Loucy (cell line): Measurements from ENCODE around the gene ATP11A.

Experiments
- H2AFZ ChIP-seq: fragments of 200-600 bp; sonication (generic); 2 replicates; pipeline ENCODE4 v1.6.0; 2016; ENCODE audit warnings: antibody characterized with exemption, mild to moderate bottlenecking, low read length, moderate library complexity
- H3F3A ChIP-seq: fragments of 200-600 bp; 2 replicates; pipeline ENCODE4 v1.6.0; 2016; ENCODE audit warnings: antibody characterized with exemption, low read depth, mild to moderate bottlenecking
- H3K27me3 ChIP-seq: fragments of 200-600 bp; sonication (generic); 2 replicates; pipeline ENCODE4 v1.6.1; 2014; ENCODE audit warnings: low read length, mild to moderate bottlenecking; ENCODE audit not compliant: insufficient read depth, poor library complexity, severe bottlenecking
- H3K36me3 ChIP-seq: fragments of 200-600 bp; sonication (generic); 2 replicates; pipeline ENCODE4 v1.6.1; 2016; ENCODE audit warnings: low read length; ENCODE audit not compliant: insufficient read depth
- H3K4me1 ChIP-seq: fragments of 200-600 bp; sonication (generic); 2 replicates; pipeline ENCODE4 v1.5.1; 2014; ENCODE audit warnings: low read length, mild to moderate bottlenecking; ENCODE audit not compliant: insufficient read depth, poor library complexity, severe bottlenecking
- H3K4me2 ChIP-seq: fragments of 200-600 bp; sonication (generic); 2 replicates; pipeline ENCODE4 v1.6.0; 2014; ENCODE audit warnings: antibody characterized with exemption, low read length, low read depth, mild to moderate bottlenecking; ENCODE audit not compliant: poor library complexity, severe bottlenecking
- H3K4me3 ChIP-seq: fragments of 200-600 bp; sonication (generic); 2 replicates; pipeline ENCODE4 v1.5.1; 2014; ENCODE audit warnings: low read length, mild to moderate bottlenecking, mixed read lengths; ENCODE audit not compliant: poor library complexity, severe bottlenecking
- H3K79me2 ChIP-seq: fragments of 200-600 bp; sonication (generic); 2 replicates; pipeline ENCODE4 v1.6.1; 2014; ENCODE audit warnings: low read length; ENCODE audit not compliant: insufficient read depth
- H3K9ac ChIP-seq: fragments of 200-600 bp; sonication (generic); 2 replicates; pipeline ENCODE4 v1.6.0; 2014; ENCODE audit warnings: mild to moderate bottlenecking, low read depth, low read length, moderate library complexity; ENCODE audit not compliant: poor library complexity, severe bottlenecking
- H3K9me2 ChIP-seq: fragments of 200-600 bp; sonication (generic); replicated peaks from 2 replicates; pipeline ENCODE4 v1.6.1; 2016; ENCODE audit warnings: low read depth, low read length, mixed read lengths
- H3K9me3 ChIP-seq: fragments of 200-600 bp; sonication (generic); 2 replicates; pipeline ENCODE4 v1.6.1; 2014; ENCODE audit warnings: mild to moderate bottlenecking, antibody characterized with exemption, low read length, low read depth; ENCODE audit not compliant: insufficient read depth
- H4K20me1 ChIP-seq: fragments of 200-600 bp; sonication (generic); 2 replicates; pipeline ENCODE4 v1.6.0; 2014; ENCODE audit warnings: antibody characterized with exemption, low read length, mild to moderate bottlenecking; ENCODE audit not compliant: insufficient read depth, poor library complexity, severe bottlenecking
- CTCF ChIP-seq: fragments of 200-600 bp; sonication (generic); conservative IDR thresholded peaks from 2 replicates; pipeline ENCODE4 v1.5.1; 2014; ENCODE audit warnings: mild to moderate bottlenecking, antibody characterized with exemption, low read length
- EZH2phosphoT487 ChIP-seq: fragments of 200-600 bp; IDR thresholded peaks from 2 replicates; pipeline ENCODE4 v1.6.1; 2018; ENCODE audit warnings: antibody characterized with exemption, mild to moderate bottlenecking, moderate library complexity, borderline replicate concordance

ATP11A gene

GRCh38 chr13:112742583-112742982, 52.7 kb downstream of the ATP11A start:
- no peaks in the 10 kb centered on the region for H4K20me1 ChIP-seq
- H3K9ac ChIP-seq, result no peak overlapping the region

GRCh38 chr13:112743451-112744167, 53.8 kb downstream of the ATP11A start:
- Histone ChIP-seq H3K36me3 (no peaks in the 10 kb centered on the region), H3K9ac (no peak overlapping the region), H4K20me1 (no peaks in the 10 kb centered on the region), H3F3A (no peaks in the 10 kb centered on the region), H3K4me2 (no peak overlapping the region), H2AFZ (no peak overlapping the region), H3K79me2 (peaks cover 5% of the 10 kb centered on the region; the same call in 1 of the 2 replicates), H3K4me3 (no peak overlapping the region), H3K27me3 (no peaks in the 10 kb centered on the region), H3K9me3 (no peaks in the 10 kb centered on the region), H3K9me2 (no peaks in the 10 kb centered on the region), H3K4me1 (no peaks in the 10 kb centered on the region)
- TF ChIP-seq EZH2phosphoT487 (no peak), CTCF (no peak)

More at GRCh38 chr13:112742583-112742982, 52.7 kb downstream of the ATP11A start:
- Histone ChIP-seq H3K9me2 (no peaks in the 10 kb centered on the region), H3K4me2 (no peak overlapping the region), H2AFZ (no peak overlapping the region), H3K79me2 (peaks cover 5% of the 10 kb centered on the region; the same call in 1 of the 2 replicates), H3F3A (no peaks in the 10 kb centered on the region), H3K4me1 (no peaks in the 10 kb centered on the region), H3K9me3 (no peaks in the 10 kb centered on the region), H3K36me3 (no peaks in the 10 kb centered on the region), H3K4me3 (no peak overlapping the region), H3K27me3 (no peaks in the 10 kb centered on the region)
- TF ChIP-seq EZH2phosphoT487 (no peak), CTCF (no peak)

- H4K20me1 ChIP-seq, result no peaks in the 10 kb centered on the region
- H3K4me1 ChIP-seq, result no peaks in the 10 kb centered on the region
- no peaks in the 10 kb centered on the region for H3K36me3 ChIP-seq
- no peak for TF ChIP-seq EZH2phosphoT487
- no peak for TF ChIP-seq CTCF
- no peaks in the 10 kb centered on the region for H3K27me3 ChIP-seq
- H3K9me2 ChIP-seq, result no peaks in the 10 kb centered on the region
- no peaks in the 10 kb centered on the region for H3K9me3 ChIP-seq
- no peak overlapping the region for H3K9ac ChIP-seq
- no peaks in the 10 kb centered on the region for H3F3A ChIP-seq
- no peak overlapping the region for H3K4me2 ChIP-seq
- H2AFZ ChIP-seq, result no peak overlapping the region
- H3K79me2 ChIP-seq, result peaks cover 5% of the 10 kb centered on the region; the same call in 1 of the 2 replicates
- H3K4me3 ChIP-seq, result no peak overlapping the region
Observed at GRCh38 chr13:112744168-112745021, 54.6 kb downstream of the ATP11A start.
